GM18519 (cell line): Measurements from ENCODE around the gene CNKSR3.

Experiments used
- ATAC-seq: cut with Tn5 transposase; IDR thresholded peaks from one replicate; pipeline ENCODE4 v1.9.1; 2021; ENCODE audit warnings: mild to moderate bottlenecking, moderate library complexity; ENCODE audit not compliant: unreplicated experiment, low FRiP score

The CNKSR3 gene

GRCh38 chr6:154504102-154504501, 6.4 kb downstream of the CNKSR3 start:
- ATAC-seq, result no peak

- no peak for ATAC-seq
Measured at GRCh38 chr6:154503658-154504057, 6.8 kb downstream of the CNKSR3 start.

DNA sequence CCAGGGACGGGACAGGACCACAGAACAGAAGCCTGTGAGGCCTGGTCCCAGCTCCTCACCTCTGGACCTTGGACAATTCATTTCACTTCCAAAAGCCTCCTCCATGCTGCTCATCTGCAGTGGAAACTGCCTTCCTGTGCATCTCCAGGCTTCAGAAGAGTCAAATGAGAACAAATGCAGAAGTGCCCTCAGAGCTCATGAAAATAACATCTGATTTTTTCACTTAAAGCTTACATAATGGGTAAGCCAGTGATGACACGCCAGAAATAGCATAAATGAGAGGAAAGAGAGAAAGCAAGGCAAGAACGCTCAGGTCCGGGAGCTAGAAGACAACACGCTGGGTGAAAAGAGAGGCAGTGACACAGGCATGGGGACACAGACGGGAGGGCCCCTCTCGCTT, 7.9 kb downstream of the CNKSR3 start:
- ATAC-seq, result no peak

DNA sequence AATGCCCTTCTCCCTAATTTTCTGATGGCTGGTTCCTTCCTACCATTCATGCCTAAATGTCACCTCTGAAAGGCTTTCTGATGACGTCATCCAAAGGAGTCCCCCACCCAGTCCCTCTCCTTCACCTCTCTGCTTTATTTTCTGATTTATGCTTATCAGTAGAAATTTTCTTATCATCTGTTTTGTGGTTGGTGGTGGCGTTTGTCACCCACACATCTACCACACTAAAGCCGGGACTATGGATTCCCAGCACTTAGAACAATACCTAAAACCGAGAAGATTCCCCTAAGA, 9.0 kb downstream of the CNKSR3 start:
- no peak for ATAC-seq

DNA sequence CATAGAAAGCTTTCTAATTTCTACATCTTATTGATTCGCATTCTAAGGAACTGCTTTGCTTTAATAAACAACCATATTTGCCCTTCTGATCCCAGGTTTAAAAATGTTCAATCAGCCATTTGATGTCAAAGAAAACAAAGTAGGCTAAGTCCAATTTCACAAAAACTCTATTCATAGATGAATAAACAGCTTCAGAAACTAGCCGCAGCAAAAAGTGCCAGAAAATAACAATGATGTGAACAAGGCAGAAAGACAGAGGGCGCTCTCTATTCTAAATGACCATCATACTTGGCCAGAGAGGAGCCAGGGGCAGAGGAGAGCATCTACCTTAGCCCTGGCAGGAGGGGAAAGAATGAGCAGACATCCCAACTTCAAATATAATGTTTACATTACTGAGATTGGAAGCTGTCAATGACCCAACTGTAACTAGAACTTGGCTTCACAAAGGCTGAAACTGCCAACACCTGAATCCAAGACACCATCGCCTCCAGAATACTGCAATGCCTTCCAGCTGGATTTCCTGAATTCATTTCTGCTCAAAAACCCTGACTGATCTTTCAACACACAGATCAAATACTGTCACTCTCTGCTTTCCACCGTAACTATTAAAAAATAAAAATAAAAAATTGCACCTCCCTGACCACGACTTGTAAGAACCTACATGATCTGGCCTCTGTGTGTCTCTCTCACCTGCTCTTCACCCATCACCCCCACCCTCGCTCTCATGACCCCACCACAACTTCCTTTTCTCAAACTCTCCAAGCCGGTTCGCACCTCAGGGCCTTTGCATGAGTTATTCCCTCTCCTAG, 9.5 kb downstream of the CNKSR3 start:
- no peak for ATAC-seq

GRCh38 chr6:154499855-154500589, 10.5 kb downstream of the CNKSR3 start:
- no peak for ATAC-seq

- ATAC-seq, result no peak
Measured at GRCh38 chr6:154498340-154498934, 12.0 kb downstream of the CNKSR3 start.

- no peak for ATAC-seq
Measured at GRCh38 chr6:154496793-154497517, 13.5 kb downstream of the CNKSR3 start.

- ATAC-seq, result no peak
Measured at GRCh38 chr6:154496186-154496585, 14.3 kb downstream of the CNKSR3 start.

GRCh38 chr6:154494592-154495311, 15.7 kb downstream of the CNKSR3 start:
- ATAC-seq, result no peak

- no peak for ATAC-seq
Measured at GRCh38 chr6:154491567-154492470, 18.7 kb downstream of the CNKSR3 start.

GRCh38 chr6:154489822-154490221, 20.7 kb downstream of the CNKSR3 start:
- no peak for ATAC-seq

- no peak for ATAC-seq
Measured at GRCh38 chr6:154488802-154489437, 21.6 kb downstream of the CNKSR3 start.

- ATAC-seq, result no peak
Measured at GRCh38 chr6:154488248-154488593, 22.3 kb downstream of the CNKSR3 start.

GRCh38 chr6:154487367-154488247, 22.9 kb downstream of the CNKSR3 start:
- no peak for ATAC-seq

DNA sequence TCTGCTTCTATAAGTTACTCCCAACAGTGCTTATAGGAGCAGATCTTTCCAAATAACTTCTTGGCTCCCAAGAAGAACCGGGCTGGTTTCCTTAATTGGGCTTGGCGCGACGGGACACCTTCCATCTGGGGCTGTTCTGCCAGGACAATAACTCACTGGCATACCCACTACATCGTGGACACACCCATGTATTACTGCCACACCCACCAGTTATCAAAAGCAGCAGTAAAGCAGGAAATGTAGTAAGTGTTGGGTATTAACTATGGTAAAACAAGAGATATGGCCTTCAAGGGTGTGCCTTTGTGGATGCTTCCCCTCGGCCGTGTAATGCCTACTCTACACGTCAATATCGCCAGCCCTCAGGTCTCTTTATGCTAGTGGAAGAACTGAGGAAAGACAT, 24.7 kb downstream of the CNKSR3 start:
- ATAC-seq, result no peak

- ATAC-seq, result no peak
Measured at GRCh38 chr6:154484942-154485341, 25.5 kb downstream of the CNKSR3 start.

DNA sequence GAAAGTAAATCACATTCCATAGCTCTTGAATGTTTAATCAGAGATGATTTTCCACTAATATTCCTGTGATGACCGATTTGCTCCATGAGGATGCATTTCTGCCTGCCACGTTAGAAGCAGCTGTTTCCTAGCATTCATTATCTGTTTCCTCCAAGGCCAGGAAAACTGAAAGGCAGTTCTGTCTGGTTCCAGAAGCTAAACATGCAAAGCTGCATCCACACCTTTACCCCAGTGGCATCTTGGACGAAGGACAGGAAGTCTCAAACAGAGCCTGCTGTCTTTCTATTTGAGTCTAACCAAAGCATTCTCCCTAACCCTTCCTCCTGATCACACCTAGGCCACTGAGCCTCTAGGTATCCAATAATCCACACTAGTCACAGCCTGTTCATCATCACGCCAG, 27.6 kb downstream of the CNKSR3 start:
- ATAC-seq, result no peak
